Measurements from ENCODE around the gene ZNF37A.

- no peak for TF ChIP-seq CTCF (IDR thresholded peaks at IDR 0.05)
- TF ChIP-seq POLR2A (IDR thresholded peaks at IDR 0.05), result no peak
- TF ChIP-seq POLR2AphosphoS5 (IDR thresholded peaks at IDR 0.05), result no peak
These were observed 914 bp downstream of the ZNF37A start for GRCh38 chr10:38094927-38095574.

All from sigmoid colon (tissue), 4 donors.